HEK293T (cell line): ENCODE data around the gene TENM3.

Experiments
- CTCF ChIA-PET: fragments of 350-600 bp; formaldehyde crosslinking; extraction: SDS; loops from one replicate; lab custom pipeline; 2021; ENCODE audit warnings: antibody characterized with exemption, inconsistent platforms; lab: Yijun Ruan, JAX
- POLR2A ChIA-PET: fragments of 350-600 bp; formaldehyde crosslinking; extraction: SDS; loops from one replicate; lab custom pipeline; 2020; ENCODE audit warnings: antibody characterized with exemption, inconsistent platforms; lab: Yijun Ruan, JAX
- DNase-seq: peaks from one replicate; pipeline ENCODE4 v3.0.0; 2012; ENCODE audit warnings: mixed read lengths; ENCODE audit errors: extremely low spot score
- ARNT ChIP-seq: fragments of 450-650 bp; IDR thresholded peaks from 2 replicates; pipeline ENCODE4 v1.6.1; 2017; ENCODE audit warnings: mild to moderate bottlenecking
- BHLHE40 ChIP-seq: fragments of 450-650 bp; IDR thresholded peaks from 2 replicates; pipeline ENCODE4 v1.6.1; 2016; ENCODE audit warnings: mild to moderate bottlenecking, moderate library complexity, borderline replicate concordance
- CTBP1 ChIP-seq: fragments of 450-650 bp; IDR thresholded peaks from 2 replicates; pipeline ENCODE4 v1.6.1; 2016; ENCODE audit warnings: borderline replicate concordance
- ELF4 ChIP-seq: fragments of 450-650 bp; IDR thresholded peaks from 2 replicates; pipeline ENCODE4 v1.6.1; 2017; ENCODE audit warnings: antibody characterized with exemption
- FOXA1 ChIP-seq: fragments of 450-650 bp; IDR thresholded peaks from 2 replicates; pipeline ENCODE4 v1.6.1; 2016; ENCODE audit warnings: mild to moderate bottlenecking
- FOXK2 ChIP-seq: fragments of 450-650 bp; IDR thresholded peaks from 2 replicates; pipeline ENCODE4 v1.6.1; 2016; ENCODE audit warnings: mild to moderate bottlenecking
- FOXM1 ChIP-seq: fragments of 450-650 bp; IDR thresholded peaks from 2 replicates; pipeline ENCODE4 v1.6.1; 2017; ENCODE audit warnings: mild to moderate bottlenecking, borderline replicate concordance
- HDGF ChIP-seq: fragments of 450-650 bp; IDR thresholded peaks from 2 replicates; pipeline ENCODE4 v1.6.1; 2017; ENCODE audit warnings: antibody characterized with exemption, borderline replicate concordance
- L3MBTL2 ChIP-seq: fragments of 450-650 bp; conservative IDR thresholded peaks from 2 replicates; pipeline ENCODE4 v1.6.1; 2016; ENCODE audit warnings: mild to moderate bottlenecking
- LEF1 ChIP-seq: fragments of 450-650 bp; IDR thresholded peaks from 2 replicates; pipeline ENCODE4 v1.6.1; 2017; ENCODE audit warnings: mild to moderate bottlenecking, borderline replicate concordance
- NFRKB ChIP-seq: fragments of 450-650 bp; IDR thresholded peaks from 2 replicates; pipeline ENCODE4 v1.6.1; 2016; ENCODE audit warnings: mild to moderate bottlenecking, moderate library complexity
- SP1 ChIP-seq: fragments of 450-650 bp; IDR thresholded peaks from 2 replicates; pipeline ENCODE4 v1.6.1; 2017
- SUZ12 ChIP-seq: fragments of 450-650 bp; IDR thresholded peaks from 2 replicates; pipeline ENCODE4 v1.6.1; 2016; ENCODE audit warnings: mild to moderate bottlenecking
- TARDBP ChIP-seq: fragments of 450-650 bp; IDR thresholded peaks from 2 replicates; pipeline ENCODE4 v1.6.1; 2016
- ZNF384 ChIP-seq: fragments of 450-650 bp; IDR thresholded peaks from 2 replicates; pipeline ENCODE4 v1.6.1; 2016
- TF ChIP-seq, protein P1 (sequence below): fragments of 450-650 bp; IDR thresholded peaks from 2 replicates; pipeline ENCODE4 v1.6.1; 2016

Gene TENM3

DNA sequence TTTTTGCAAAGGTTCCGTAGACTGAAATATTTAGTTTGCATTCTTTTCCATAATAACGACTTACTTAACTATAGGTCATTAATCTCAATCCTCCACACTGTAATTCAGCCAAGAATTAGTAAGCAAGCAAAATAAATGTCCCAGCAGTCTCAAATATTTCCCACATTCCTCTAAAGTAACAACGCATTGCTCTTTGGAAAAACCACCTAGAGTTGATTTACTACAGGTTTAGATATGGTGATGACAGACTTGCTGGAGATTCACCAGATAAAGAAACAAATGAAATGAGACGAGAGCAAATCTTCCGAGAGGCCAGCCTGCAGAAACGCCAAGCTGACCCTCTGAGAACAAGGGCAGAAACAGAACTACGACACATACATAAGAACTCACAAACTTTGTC, 28.9 kb downstream of the TENM3 start:
- POLR2A ChIA-PET, result no interaction called here
- CTCF ChIA-PET, result no interaction called here
- DNase-seq, result no peak
- TF ChIP-seq ELF4 (no peak), SP1 (no peak), FOXK2 (no peak), FOXM1 (no peak), TARDBP (no peak)

DNA sequence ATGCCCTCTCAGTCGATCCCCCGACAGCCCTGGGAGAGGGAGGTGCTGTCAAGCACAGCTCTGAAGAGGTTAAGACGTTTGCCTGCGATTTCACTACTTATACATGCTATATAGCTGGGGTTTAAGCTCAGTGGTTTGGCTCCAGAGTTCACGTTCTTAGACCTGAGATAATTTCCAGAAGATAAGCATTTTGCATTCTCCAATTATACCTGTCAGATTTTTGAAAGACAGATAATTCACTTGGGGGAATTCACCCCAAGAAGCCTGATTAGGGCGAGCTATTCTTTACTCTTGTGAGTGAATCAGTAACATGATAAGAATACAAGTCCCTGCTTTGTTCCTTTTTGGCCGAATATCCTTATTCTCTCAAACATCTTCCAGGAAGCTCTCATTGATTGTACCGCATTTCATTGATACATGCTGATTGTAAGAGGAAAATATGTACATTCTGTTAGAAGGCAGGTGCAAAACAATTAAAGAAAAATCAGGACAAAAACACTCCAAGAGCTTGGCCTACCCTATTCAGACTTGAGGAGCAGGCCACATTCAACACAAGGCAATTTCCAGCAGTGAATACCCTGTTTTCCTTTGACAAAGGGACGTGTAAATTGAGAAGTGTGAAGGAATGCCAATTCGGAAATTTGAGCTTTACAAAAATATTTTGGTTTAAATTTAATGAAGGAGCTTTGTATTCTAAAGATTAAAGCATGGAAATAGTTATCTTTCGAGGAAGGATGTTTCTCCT, 30.2 kb downstream of the TENM3 start:
- ChIA-PET POLR2A (no interaction called here), CTCF (interaction anchor here (1.1 kb wide), 1 partner anchor 652 kb away, joined by 3 read pairs; no protein-coding TSS in a partner anchor)
- TF ChIP-seq FOXK2, result no peak
- no peak for TF ChIP-seq TARDBP
- TF ChIP-seq FOXA1, result no peak
- no peak for TF ChIP-seq LEF1
- TF ChIP-seq HDGF, result no peak
- TF ChIP-seq ARNT, result no peak
- TF ChIP-seq, protein P1, sequence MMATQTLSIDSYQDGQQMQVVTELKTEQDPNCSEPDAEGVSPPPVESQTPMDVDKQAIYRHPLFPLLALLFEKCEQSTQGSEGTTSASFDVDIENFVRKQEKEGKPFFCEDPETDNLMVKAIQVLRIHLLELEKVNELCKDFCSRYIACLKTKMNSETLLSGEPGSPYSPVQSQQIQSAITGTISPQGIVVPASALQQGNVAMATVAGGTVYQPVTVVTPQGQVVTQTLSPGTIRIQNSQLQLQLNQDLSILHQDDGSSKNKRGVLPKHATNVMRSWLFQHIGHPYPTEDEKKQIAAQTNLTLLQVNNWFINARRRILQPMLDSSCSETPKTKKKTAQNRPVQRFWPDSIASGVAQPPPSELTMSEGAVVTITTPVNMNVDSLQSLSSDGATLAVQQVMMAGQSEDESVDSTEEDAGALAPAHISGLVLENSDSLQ, result no peak
- no peak for TF ChIP-seq SP1
- TF ChIP-seq BHLHE40, result no peak
- no peak for TF ChIP-seq ELF4
- no peak for TF ChIP-seq L3MBTL2
- TF ChIP-seq FOXM1, result no peak
- TF ChIP-seq SUZ12, result no peak
- TF ChIP-seq NFRKB, result no peak
- no peak for TF ChIP-seq ZNF384
- no peak for TF ChIP-seq CTBP1

DNA sequence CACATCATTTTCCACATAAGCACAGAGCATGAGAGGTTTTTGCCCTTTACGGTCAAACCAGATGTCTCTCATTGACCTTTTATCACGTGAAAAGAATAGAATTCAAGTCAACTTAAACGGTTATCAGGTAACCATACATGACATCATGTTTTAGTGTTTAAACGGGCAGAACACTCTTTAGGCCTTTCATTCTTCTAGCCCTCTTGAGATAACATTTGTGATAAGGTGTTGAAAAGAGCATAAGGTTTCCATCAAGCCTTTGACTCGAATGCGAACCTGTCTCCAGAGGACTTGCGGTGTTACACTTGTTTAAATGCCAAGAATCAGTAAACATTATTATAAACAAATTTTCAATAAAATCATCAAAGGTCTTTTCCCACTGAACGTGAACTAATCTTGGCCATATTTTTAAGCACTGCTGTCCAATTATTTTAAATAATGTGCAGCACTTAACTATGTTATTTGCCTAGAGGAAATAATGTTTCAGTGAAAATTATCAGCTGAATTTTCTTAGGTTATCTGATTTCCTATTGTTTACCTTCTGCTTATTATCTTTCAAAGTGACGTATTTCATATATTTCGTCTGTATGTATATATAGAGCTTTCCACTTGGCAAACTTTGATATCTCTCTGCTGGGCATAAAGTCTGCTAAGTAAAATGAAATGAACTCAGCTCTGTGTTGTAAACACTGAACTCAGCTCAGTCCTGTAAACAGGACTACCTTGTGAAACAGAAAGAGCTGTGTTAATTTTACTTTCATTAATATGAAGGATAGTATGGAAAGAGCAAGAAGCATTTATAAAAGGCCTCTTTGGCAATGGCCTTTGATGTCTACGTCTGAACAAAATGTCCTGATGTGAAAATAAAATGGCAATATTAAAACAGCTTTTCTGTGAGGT, 33.3 kb downstream of the TENM3 start:
- ChIA-PET POLR2A (interaction anchor here (1.1 to 1.2 kb wide), 2 partner anchors 8 to 131 kb away, joined by 3 to 4 read pairs; no protein-coding TSS in a partner anchor), CTCF (interaction anchor here (0.5 to 1.6 kb wide), 3 partner anchors 13 to 49 kb away, joined by 3 to 6 read pairs (median 3); no protein-coding TSS in a partner anchor)
- TF ChIP-seq TARDBP (no peak), CTBP1 (no peak), SP1 (no peak), BHLHE40 (no peak), FOXK2 (no peak), ARNT (no peak), SUZ12 (no peak), ELF4 (no peak), NFRKB (no peak), HDGF (no peak), ZNF384 (no peak)
- TF ChIP-seq, protein P1, result no peak
- DNase-seq, result no peak

More for the DNA sequence above, 30.2 kb downstream of the TENM3 start:
- no peak for DNase-seq

DNA sequence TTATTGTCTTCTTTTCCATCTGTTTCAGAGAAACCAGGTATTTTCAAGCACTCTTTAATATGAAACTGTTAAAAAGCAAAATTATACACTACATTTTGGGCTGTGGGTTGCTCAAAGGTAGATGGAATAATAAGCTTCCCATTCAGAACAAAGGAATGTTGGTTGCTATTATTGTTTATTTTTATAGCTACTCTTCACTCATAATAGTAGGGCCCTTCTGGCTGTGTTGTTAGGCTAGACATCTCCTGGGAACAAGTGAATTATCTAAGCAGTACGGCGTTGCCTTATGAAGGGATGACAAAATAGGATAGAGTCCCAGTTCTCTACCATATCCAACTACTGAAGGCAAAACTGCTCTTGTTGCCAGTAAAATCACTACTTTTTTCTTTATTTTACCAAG, 34.2 kb downstream of the TENM3 start:
- ChIA-PET CTCF (interaction anchor here (0.5 to 1.6 kb wide), 3 partner anchors 14 to 50 kb away, joined by 3 to 6 read pairs (median 3); no protein-coding TSS in a partner anchor), POLR2A (interaction anchor here (1.1 kb wide), 1 partner anchor 9 kb away, joined by 3 read pairs; no protein-coding TSS in a partner anchor)
- no peak for DNase-seq
- TF ChIP-seq TARDBP (no peak), HDGF (no peak), ELF4 (no peak), FOXK2 (no peak), BHLHE40 (no peak), SP1 (no peak), FOXA1 (no peak), ZNF384 (no peak), FOXM1 (no peak), LEF1 (no peak), SUZ12 (no peak)
- TF ChIP-seq, protein P1, result no peak

DNA sequence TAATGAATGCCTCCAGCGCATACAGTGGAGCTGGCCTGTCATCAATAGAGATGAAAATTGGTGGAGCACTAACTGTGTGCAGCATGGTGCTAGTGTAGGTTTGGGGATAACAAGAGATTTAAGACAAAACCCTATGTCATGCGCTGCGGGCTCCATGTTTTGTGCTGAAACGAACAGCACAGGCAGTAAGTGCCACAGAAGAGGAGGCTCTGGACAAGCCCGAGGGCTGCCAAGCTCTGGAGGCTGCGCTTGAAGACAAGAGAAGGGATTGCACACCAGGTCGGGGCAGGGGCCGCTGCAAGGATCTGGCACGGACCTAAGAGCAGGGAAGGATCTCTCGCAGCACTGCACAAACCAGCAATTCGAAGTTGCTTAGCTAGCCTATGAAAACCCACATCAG, 35.5 kb downstream of the TENM3 start:
- POLR2A ChIA-PET, result no interaction called here
- TF ChIP-seq SP1, result no peak
- CTCF ChIA-PET, result no interaction called here
- no peak for DNase-seq
